Parathyroid adenoma (tissue), 2 donors: ENCODE data around the gene TASP1.

ENCODE experiments used
- H2AFZ ChIP-seq: fragments of 300-600 bp; sonication (generic); one replicate; pipeline ENCODE4 v1.7.0; 2017; ENCODE audit warnings: antibody characterized with exemption, mild to moderate bottlenecking
- H3K27ac ChIP-seq: fragments of 300-600 bp; sonication (generic); one replicate; pipeline ENCODE4 v1.7.0; 2017
- H3K27me3 ChIP-seq: fragments of 300-600 bp; sonication (generic); one replicate; pipeline ENCODE4 v1.7.0; 2017; ENCODE audit warnings: low read length; ENCODE audit not compliant: control insufficient read depth, insufficient read depth
- H3K36me3 ChIP-seq: fragments of 300-600 bp; sonication (generic); one replicate; pipeline ENCODE4 v1.7.0; 2017; ENCODE audit warnings: low read length; ENCODE audit not compliant: control insufficient read depth, insufficient read depth
- H3K4me1 ChIP-seq: fragments of 300-600 bp; sonication (generic); one replicate; pipeline ENCODE4 v1.7.0; 2017; ENCODE audit warnings: control low read depth
- H3K4me2 ChIP-seq: fragments of 300-600 bp; sonication (generic); one replicate; pipeline ENCODE4 v1.7.0; 2017; ENCODE audit warnings: low read length
- H3K4me3 ChIP-seq: fragments of 300-600 bp; sonication (generic); one replicate; pipeline ENCODE4 v1.7.0; 2017; ENCODE audit warnings: low read depth, low read length
- H3K79me2 ChIP-seq: fragments of 300-600 bp; sonication (generic); one replicate; pipeline ENCODE4 v1.7.0; 2017; ENCODE audit warnings: control low read depth
- H3K9ac ChIP-seq: fragments of 300-600 bp; sonication (generic); one replicate; pipeline ENCODE4 v1.7.0; 2017; ENCODE audit warnings: mild to moderate bottlenecking
- H3K9me3 ChIP-seq: fragments of 300-600 bp; sonication (generic); one replicate; pipeline ENCODE4 v1.7.0; 2017; ENCODE audit warnings: low read length; ENCODE audit not compliant: control insufficient read depth
- TF ChIP-seq, protein P1 (sequence below): fragments of 300-600 bp; sonication (generic); IDR thresholded peaks from one replicate; pipeline ENCODE4 v1.7.0; 2017; ENCODE audit warnings: antibody characterized with exemption, mild to moderate bottlenecking
- donor health status: primary hyperparathyroidism.

TASP1 gene

DNA sequence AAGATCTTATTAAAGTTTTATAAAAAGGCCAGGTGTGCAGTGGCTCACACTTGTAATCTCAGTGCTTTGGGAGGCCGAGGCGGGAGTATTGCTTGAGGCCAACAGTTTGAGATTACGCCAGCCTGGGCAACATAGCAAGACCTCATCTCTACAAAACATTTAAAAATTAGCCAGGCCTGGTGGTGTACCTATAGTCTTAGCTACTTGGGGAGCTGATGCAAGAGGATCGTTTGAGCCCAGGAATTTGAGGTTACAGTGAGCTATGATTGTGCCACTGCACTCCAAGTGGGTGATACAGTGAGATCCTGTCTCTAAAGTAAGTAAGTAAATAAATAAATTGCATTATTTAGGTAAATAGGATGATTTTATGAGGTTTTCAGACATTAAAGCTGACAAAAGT, 234.4 kb downstream of the TASP1 start:
- no peak overlapping the region for H2AFZ ChIP-seq
- no peak overlapping the region for H3K9ac ChIP-seq
- H3K27ac ChIP-seq, result no peak overlapping the region
- H3K4me1 ChIP-seq, result no peaks in the 10 kb centered on the region
- H3K27me3 ChIP-seq, result no peaks in the 10 kb centered on the region
- H3K79me2 ChIP-seq, result no peaks in the 10 kb centered on the region
- H3K4me2 ChIP-seq, result no peak overlapping the region
- TF ChIP-seq, protein P1, sequence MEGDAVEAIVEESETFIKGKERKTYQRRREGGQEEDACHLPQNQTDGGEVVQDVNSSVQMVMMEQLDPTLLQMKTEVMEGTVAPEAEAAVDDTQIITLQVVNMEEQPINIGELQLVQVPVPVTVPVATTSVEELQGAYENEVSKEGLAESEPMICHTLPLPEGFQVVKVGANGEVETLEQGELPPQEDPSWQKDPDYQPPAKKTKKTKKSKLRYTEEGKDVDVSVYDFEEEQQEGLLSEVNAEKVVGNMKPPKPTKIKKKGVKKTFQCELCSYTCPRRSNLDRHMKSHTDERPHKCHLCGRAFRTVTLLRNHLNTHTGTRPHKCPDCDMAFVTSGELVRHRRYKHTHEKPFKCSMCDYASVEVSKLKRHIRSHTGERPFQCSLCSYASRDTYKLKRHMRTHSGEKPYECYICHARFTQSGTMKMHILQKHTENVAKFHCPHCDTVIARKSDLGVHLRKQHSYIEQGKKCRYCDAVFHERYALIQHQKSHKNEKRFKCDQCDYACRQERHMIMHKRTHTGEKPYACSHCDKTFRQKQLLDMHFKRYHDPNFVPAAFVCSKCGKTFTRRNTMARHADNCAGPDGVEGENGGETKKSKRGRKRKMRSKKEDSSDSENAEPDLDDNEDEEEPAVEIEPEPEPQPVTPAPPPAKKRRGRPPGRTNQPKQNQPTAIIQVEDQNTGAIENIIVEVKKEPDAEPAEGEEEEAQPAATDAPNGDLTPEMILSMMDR, result no peak
- H3K4me3 ChIP-seq, result no peak overlapping the region
- no peaks in the 10 kb centered on the region for H3K9me3 ChIP-seq
- H3K36me3 ChIP-seq, result no peaks in the 10 kb centered on the region

- H3K4me2 ChIP-seq, result no peak overlapping the region
- no peaks in the 10 kb centered on the region for H3K36me3 ChIP-seq
- H3K9ac ChIP-seq, result no peak overlapping the region
- TF ChIP-seq, protein P1, result no peak
- no peaks in the 10 kb centered on the region for H3K27me3 ChIP-seq
- H3K4me3 ChIP-seq, result no peak overlapping the region
- no peaks in the 10 kb centered on the region for H3K79me2 ChIP-seq
- H3K27ac ChIP-seq, result no peak overlapping the region
- no peaks in the 10 kb centered on the region for H3K4me1 ChIP-seq
- no peak overlapping the region for H2AFZ ChIP-seq
- H3K9me3 ChIP-seq, result no peaks in the 10 kb centered on the region
Observed at GRCh38 chr20:13403453-13403852, 235.3 kb downstream of the TASP1 start.

- no peaks in the 10 kb centered on the region for H3K27me3 ChIP-seq
- H3K79me2 ChIP-seq, result no peaks in the 10 kb centered on the region
- no peaks in the 10 kb centered on the region for H3K36me3 ChIP-seq
- no peaks in the 10 kb centered on the region for H3K9me3 ChIP-seq
- TF ChIP-seq, protein P1, result no peak
- no peak overlapping the region for H3K27ac ChIP-seq
- H3K4me1 ChIP-seq, result no peaks in the 10 kb centered on the region
- H3K4me3 ChIP-seq, result no peak overlapping the region
- no peak overlapping the region for H3K4me2 ChIP-seq
- no peak overlapping the region for H2AFZ ChIP-seq
- no peak overlapping the region for H3K9ac ChIP-seq
Observed at GRCh38 chr20:13402986-13403385, 235.7 kb downstream of the TASP1 start.

DNA sequence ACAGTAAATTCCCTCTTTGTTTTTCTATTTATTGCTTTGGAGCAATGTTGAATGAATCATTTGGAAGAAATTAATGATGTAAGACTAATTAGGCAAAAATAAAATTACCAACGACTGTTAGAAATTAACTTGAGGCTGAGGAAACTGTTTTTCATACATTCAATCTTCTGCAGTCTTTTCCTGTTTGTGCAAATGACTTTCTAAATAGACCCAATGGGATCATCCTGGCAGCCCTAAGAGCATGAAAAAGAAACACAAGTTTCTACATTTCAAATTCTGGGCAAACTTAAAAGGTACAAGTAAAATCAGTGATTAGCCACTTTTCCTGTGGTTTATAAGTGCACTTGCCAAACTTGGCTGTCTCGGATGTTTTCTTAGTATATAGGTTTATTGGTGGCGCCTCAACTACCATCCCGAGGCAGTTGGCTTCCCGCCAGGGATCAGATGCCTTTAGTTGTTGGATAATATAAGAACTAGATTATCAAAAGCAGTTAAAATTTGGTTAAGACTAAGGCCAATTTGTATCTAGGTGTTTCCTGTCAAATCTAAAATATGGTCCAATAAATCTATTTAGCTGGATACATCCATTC, 236.5 kb downstream of the TASP1 start:
- H3K36me3 ChIP-seq, result no peaks in the 10 kb centered on the region
- no peaks in the 10 kb centered on the region for H3K4me1 ChIP-seq
- H3K9me3 ChIP-seq, result no peaks in the 10 kb centered on the region
- H3K4me2 ChIP-seq, result no peak overlapping the region
- H2AFZ ChIP-seq, result no peak overlapping the region
- no peaks in the 10 kb centered on the region for H3K79me2 ChIP-seq
- TF ChIP-seq, protein P1, result no peak
- no peak overlapping the region for H3K9ac ChIP-seq
- no peaks in the 10 kb centered on the region for H3K27me3 ChIP-seq
- H3K4me3 ChIP-seq, result no peak overlapping the region
- H3K27ac ChIP-seq, result no peak overlapping the region

- H3K27me3 ChIP-seq, result no peaks in the 10 kb centered on the region
- H3K27ac ChIP-seq, result no peak overlapping the region
- H3K9me3 ChIP-seq, result no peaks in the 10 kb centered on the region
- no peak overlapping the region for H2AFZ ChIP-seq
- no peaks in the 10 kb centered on the region for H3K79me2 ChIP-seq
- no peaks in the 10 kb centered on the region for H3K4me1 ChIP-seq
- no peak overlapping the region for H3K4me2 ChIP-seq
- no peaks in the 10 kb centered on the region for H3K36me3 ChIP-seq
- TF ChIP-seq, protein P1, result no peak
- H3K4me3 ChIP-seq, result no peak overlapping the region
- H3K9ac ChIP-seq, result no peak overlapping the region
Observed at GRCh38 chr20:13401596-13401995, 237.1 kb downstream of the TASP1 start.
